Measurements from ENCODE around the gene GPR108.

Gene GPR108

DNA sequence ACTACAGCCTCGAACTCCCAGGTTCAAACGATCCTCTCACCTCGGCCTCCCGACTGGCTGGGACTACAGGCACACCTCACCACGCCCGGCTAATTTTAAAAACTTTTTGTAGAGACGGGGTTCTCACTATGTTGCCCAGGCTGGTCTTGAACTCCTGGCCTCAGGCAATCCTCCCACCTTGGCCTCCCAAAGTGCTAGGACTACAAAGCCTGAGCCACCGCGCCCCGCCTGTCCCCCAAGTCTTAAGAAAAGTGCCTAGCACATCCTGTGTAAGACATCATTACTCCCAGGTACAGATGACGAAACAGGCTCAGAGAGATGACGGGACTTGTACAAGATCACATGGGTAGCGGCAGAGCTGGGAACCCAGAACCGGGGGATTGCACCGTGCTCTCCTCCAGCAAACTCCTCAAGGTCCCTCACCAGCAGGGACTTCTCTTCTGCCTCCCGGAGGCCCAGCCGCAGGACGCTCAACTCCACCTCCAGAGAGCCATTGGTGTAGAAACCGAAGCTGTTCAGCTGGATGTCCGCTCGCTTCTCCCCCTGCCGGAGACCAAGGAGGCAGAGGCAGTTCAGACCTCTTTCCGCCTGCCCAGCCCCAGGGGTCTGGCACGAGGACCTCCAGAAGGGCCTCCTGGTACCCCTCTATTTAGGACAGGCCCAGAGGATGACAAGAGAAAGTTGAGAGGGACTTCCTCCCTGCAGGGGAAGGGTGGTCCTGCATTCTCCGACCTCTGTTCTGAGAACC is 1.0 kb downstream of the GPR108 start:
- DNase-seq = peak; percentile 91

DNA sequence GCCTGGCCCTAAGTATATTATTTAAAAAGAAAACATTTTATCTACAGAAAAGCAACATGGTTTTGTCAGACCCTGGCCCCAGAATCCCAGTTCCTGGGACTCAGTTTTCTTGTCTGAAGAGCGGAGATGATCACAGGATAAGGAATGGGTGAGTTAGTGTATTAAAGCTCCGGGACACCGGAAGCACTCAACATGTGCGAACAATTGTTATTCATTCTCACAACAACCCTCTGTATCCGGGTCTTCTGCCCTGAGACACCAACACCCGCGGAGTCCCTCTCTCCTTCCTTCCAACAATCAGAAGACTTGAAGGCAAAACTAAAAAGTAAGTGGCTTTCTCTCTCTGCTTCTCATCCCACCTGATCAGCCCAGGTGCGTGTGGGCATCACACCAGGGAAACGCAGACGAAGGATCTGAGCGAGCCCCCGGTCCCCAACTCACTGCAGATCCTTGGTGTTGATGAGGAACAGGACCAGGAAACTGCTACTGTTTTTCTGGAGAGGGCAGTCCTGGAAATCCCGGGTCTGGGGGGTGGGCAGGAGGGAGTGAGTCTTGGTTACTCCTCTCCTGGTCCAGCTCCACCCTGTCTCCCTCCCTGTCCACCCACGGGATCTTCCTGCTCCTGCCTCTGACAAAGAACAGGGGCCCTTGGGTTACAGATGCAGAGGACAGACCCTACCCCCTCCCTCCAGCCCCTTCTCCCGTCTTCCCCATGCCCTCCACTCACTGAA is 2.0 kb downstream of the GPR108 start:
- no peak for DNase-seq

DNA sequence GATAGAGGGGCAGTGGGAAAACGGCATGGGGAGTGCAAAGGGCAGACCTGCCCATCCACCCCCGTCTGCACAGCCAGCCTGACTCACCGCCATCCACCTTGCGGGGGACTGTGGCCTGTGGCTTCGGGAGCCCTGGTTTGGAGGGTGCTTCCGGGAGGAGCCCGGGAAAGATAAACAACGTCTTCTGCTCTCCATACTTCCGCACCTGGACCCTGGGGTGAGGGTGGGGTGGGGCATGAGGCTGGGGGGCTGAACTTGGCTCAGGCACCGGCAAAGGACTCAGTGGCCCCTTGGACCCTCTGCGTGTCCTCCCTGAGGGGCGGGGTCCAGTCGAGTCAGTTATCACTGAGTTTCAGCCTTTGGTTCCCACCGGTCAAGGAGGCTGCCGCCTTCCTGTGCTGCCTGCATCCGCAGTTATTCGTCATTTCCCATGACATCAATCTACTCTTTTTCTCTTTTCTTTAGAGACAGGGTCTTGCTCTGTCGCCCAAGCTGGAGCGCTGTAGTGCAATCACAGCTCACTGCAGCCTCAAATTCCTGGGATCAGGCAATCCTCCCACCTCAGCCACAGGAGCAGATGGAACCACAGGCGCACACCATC is 3.2 kb downstream of the GPR108 start:
- no peak for DNase-seq

DNA sequence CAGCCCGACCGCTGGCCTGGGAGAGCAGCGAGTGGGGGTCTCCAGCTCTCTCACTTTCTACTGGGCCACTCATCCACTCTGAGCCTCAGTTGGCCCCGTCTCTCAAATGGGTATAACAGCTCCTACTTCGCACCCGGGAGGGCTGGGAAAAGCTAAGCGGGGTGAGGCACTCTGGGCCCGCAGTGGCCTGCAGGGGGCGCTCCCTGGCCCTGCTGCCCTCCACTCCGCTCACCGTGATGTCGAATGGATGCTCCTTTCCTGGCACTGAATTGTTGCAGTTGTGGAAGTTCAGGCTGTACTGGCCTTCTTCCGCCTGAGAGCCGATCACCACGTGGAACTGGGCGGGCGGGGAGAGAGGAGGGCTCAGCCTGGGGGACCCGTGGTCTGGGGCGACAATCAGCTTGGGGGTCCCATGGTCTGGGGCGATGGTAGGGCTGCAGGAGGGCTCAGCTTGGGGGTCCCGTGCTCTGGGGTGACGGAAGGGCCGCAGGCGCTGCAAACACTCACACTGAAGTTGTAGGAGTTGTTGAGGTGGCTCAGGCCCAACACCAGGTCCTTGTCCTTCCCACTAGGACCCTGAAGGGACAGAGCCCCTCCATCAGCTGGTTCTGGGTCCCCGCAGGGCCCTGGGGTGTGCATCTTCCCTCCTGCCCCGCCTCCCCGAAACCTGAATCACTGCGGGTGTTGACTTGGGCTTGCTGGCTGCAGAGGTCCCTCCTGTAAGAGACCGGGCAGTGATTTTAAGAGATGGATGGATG is 3.9 kb downstream of the GPR108 start:
- DNase-seq = no peak

DNA sequence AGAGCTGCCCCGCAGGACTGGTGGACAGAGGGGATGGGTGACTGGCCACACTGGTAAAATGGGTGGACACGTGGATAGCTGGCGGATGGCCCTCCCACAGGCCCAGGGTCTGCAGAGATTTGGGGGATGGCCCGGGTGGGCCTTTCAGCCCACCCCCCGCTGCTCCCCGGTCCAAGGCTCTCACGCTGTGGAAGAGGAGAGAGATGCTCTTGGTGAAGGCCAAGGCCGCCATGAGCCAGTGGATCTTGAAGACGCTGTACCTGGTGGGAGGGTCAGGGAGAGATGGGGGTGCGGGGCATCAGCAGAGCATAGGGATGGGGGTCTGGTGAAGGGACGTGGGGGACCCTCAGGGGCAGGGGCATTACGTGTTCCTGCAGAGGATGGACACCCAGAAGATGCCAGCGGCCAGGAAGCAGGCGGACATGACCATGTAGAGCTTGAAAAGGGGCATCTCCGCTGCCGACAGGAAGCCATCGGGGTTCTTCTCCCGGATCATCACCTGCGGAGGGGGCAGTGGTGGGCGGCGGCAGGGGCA is 4.5 kb downstream of the GPR108 start:
- no peak for DNase-seq

DNA sequence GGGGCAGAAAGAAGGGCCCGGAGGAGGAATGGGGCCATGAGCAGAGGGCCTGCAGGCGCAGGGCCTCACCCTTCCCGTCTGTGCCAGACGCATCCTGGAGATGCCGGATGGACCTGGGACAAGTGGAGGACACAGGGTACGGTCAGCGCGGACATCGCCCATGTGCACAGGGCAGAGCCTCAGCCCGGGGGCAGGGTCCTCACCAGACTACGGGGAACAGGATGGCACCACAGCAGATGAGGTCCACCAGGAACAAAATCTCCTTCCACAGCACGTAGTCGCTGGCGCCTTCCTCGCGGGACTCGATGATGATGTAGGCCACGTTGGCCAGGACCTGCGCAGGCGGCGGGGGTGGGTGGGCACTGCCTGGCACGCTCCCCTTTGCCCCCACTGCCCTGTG is 5.6 kb downstream of the GPR108 start:
- DNase-seq = no peak

DNA sequence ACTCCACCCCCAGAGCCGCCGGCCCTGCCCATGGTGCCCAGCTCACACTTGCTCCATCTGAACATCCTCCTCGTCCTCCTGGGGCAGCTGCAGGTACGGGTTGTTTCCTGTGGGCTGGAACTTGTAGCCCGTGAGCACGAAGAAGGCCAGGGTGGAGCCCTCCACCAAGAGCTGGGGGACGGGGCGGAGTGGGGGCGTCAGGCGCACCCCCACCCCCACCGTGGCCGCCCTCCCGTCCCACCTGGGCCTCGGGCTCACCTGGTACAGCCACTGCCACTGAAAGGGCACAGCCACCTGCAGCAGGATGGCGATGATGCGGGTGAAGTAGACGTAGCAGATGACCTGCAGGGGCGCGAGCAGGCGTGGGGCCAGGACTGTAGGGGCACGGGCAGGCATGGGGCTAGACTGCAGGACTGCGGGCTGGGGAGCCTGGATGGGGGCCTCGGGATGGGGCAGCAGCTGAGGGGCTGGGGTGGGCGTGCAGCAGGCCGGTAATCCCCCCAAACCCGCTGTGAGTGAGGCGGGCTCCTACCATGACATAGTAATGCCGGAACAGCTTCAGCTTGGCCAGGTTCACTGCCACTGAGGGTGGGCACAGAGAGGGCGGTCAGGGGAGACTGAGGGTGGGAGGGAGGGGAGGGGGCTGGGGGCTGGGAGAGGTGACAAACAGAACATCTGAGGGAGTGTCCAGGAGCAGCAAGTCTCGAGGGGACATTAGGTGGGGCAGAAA is 6.3 kb downstream of the GPR108 start:
- no peak for DNase-seq

DNA sequence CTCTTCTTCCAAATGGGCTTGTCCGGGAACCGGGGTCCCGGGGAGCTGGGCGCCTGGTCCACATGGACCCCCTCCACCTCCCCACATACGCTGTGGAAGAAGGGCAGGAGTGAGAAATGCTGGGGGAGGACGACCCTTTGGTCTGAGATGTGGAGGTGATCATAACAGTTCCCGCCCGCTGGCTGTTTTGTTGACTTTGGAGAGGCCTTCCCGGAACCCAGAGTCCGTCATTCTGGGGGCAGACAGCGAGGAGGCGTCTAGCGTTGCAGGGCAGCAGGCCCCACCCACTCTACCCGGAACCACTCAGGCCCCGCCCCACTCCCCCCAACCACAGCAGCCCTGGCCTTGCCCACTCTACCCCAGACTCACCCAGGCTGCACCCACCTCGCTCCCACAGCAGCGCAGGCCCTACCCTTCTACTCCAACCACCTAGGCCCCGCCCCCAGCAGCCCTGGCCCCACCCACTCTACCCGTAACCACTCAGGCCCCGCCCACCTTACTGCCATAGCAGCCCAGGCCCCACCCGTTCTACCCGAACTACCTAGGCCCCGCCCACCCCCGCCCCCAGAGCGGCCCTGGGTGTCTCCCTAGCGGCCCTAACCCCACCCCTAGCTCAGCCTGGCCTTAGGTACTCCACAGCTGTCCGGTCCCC is 7.1 kb downstream of the GPR108 start:
- peak; percentile 57 for DNase-seq

DNA sequence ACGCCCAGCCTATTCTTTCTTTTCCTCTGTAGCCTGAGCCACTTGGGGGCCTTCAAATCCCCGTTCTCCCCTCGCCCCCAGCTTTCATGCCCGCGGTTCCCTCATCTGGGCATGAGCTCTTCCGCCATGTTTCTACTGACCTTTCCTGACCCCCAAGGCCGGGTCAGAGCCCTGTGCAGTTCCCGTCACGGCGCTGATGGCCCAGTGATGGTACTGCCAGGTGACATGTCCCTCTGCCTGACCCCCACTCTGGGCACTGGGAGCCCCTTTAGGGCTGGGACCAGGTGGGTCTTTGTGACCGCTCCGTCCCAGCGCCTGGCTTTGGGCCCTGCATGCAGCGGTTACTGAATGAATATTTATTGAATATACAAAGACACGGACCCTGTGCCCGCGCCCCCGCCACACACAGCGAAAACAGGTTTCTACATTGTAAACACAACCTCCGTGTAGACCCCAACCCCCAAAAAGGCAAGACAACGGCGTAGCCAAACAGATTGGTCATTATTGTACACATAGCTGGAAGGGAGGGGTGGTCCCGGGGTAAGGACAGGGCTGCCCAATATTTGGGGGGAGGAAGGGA is 7.7 kb downstream of the GPR108 start:
- DNase-seq = no peak

DNA sequence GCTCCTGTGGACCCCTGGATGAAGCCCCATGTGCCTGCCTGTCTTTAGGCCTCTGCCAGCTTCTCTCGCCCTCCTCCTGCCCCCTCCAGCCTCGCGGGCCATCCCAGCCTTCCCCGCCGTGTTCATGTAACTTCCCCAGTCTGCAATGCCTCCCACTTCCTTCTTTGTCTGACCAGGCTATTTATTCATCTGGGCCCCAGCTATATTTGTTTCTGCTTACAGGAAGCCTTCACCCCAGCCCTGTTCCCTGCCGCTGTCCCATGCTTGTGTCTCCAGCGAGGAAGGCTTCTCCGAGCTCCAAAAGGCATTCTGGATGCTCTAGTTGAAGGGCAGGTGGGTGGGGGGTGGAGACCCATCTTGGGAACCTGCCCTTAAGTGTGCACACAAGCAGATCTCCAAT is 9.0 kb downstream of the GPR108 start:
- DNase-seq = peak; percentile 82

DNA sequence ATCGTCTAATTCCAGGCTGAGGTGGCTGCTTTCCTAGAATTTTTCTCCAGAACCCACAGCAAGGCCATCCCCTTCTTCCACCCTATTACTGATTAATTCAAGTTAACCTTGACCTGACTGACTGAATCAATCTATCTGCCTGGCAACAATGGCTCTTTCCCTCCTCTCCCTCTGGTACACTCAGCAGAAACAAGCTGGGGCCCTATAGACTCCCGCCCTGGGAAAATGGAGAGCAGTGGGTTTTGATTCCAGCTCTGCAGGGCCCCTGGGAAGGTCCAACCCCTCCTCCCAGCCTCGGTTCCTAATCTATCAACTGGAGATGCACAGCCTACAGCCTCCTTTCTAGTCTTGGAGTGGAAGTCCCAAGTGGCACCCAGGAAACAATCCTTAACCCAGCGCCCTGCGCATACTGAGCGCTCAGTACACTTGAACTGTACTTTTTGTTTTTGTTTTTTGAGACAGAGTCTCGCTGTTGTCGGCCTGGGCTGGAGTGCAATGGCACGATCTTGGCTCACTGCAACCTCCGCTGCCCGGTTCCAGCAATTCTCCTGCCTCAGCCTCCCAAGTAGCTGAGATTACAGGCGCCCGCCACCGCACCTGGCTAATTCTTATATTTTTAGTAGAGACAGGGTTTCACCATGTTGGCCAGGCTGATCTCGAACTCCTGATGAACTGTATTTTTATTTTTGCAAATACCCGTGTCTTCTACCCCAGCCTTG is 11.7 kb downstream of the GPR108 start:
- DNase-seq = no peak

DNA sequence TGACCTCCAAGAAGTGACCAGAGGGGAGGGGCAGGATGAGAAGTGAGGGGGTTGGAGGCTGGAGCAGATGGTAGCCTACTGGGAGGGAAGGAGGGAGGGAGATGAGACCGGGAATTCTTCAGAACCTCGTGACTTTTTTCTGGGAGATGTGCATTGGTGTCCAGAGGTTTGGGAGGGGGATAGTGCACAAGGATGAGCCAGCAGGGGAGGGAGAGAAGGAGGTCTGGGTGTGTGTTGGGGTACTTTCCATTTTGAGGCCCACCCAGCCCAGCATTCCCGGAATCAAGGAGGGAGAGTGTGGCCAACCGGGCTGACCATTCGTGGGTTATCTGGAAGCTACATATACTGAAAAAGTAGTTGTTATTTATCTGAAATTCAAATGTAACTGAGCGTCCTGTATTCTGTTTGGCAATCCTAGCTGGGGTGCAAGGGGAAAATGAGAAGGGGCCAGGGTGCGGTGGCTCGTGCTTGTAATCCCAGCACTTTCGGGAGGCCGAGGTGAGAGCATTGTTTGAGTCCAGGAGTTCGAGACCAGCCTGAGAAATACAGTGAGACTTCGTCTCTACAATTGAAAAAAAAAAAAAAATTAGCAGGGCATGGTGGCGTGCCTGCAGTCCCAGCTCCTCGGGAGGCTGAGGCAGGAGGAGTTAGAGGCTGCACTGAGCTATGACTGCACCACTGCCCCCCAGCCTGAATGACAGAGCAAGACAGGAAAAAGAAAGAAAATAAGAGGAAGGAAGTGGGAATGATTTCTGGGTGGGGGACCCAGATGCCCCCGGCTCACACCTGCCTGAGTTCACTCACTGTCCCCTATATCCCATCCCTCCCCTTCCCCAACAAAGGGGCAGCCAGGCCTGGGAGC is 12.5 kb downstream of the GPR108 start:
- DNase-seq = no peak

DNA sequence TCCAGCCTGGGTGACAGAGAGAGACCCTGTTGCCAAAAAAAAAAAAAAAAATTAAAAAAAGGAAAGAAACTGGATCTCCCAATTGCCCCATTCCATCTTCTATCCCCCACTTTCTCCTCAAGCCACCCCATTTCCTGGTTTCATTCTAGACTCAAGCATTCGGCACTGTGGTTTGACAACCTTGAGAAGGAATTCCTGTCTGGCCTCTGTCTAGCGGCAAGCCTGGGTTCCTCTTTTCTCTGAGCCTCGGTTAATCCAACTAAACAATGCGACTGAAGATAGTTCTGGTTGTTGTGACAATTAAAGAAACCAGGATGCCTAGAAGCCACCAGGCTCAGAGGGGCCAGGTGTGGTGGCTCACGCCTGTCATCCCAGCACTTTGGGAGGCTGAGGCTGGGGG is 13.6 kb downstream of the GPR108 start:
- DNase-seq = peak; percentile 40

DNA sequence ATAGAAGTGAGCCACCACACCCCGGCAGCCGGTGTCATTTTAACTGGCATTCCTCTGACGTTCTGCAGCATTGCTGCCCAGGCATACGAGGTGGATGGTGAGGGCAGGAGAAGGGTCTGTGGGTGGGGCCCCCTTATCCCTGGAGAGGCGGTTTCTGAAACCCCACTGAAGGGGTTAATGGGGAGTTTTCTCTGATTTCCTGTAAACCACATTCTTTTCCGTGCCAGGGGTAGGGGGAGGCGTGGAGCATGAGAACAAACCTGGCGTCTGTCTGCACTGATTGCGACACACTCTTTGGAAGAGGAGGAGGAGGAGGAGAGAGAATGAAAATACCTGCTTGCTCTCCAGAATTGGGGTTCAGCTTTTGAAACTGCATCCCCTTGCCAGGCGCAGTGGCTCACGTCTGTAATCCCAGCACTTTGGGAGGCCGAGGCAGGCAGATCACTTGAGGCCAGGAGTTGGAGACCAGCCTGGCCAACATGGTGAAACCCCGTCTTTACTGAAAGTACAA is 14.2 kb downstream of the GPR108 start:
- DNase-seq = no peak

DNA sequence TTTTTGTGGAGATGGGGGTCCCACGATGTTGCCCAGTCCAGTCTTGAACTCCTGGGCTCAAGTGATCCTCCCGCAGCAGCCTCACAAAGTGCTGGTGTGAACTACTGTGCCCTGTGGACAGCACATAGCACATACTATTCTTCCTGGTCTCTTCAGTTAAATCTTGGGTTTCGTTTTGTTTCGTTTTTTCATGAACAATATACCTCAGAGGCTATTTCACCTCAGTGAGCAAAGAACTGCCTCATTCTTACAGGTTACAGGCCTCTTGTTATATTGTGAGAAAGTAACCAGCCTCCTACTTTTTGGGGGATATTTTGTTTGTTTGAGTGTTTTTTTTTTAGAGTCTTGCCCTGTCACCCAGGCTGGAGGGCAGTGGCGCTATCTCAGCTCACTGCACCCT is 15.6 kb downstream of the GPR108 start:
- peak; percentile 8 for DNase-seq

DNA sequence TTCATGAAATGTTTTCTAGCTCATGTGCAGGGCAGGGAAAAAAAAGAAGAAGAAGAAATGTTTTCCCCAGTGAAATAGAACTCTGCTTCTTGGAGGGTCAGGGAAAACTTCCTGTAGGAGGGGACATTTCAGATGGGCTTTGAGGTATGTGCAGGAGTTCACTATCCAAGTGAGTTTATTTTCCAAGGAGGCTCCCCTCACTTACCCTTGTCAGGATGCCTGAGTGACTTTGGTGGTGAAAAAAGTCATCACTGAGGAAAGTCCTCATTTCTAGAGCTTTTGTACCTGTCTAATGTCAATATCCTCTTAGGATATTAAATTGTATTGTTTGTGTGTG is 16.3 kb downstream of the GPR108 start:
- peak; percentile 63 for DNase-seq

DNA sequence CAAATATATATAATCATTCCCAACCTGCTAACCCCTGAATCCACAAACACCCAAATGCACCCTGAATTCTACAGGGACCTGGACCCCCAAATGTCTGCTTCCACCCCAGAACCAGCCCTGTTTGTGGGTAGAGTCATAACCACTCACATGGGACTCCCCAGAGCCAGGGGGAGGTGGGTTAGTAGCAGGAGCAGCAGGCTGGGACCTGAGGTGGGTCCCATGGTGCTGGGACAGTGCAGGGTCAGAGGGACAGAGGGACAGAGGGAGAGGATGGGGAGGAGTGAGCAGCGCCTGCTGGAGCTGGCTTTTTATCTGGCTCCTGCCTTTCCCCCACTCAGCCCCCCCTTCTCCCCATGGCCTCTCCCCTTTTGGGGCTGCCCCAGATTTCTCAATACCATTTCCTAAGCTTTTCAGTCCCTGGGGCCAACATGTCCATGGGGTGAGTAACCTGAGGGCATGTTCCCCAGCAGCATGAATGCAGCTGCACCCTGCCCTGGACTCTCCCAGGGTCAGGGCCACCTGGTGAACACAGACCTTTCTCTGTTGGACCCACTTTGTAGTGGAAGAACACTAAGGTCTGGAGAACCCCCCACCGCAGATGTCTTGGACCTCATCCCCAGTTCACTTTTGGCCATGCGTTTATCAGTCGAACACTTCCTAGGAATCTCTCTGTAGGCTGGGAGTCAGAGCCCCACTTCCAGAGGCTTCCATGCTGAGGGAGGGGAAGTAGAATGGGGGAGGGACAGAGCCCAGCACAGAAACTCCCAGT is 16.8 kb downstream of the GPR108 start, which contains the start of gene C3:
Gene C3 (minus strand): TSS at position 282 of the 769 bp plus-strand sequence. CDS start 61 bp downstream, at position 221.
- DNase-seq = peak; percentile 93

DNA sequence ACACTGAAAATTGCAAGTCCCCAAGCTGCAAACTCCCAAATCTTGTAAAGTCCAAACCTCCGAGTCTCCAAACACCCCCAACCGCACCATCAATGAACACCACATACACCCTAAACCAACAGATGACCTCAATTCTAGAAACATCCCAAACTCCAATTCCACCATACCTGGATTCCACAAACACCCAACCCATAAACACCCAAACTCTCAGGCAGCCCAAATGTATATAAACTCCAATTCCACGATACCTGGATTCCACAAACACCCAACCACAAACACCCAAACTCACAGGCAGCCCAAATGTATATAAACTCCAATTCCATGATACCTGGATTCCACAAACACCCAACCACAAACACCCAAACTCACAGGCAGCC is 17.4 kb downstream of the GPR108 start:
- no peak for DNase-seq

DNA sequence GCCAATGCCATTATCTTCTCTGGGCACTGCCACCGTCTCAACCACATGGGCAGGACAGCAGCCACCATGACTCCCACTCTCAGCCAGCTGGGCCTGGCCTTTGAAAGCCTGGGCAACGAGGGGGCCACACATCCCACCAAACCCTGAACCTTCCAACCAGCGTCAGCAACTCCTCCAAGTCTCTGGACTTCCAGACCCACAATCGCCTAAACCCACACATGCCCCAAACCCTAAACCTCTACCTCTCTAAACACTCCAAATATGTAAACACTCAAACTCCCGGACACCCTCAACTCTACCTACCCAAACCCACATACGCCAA is 17.9 kb downstream of the GPR108 start:
- no peak for DNase-seq
